IMR-90 (cell line): ENCODE data around the gene STX2.
"Not testable (repeated sequence)": the region's sequence is repeated elsewhere in the genome, so short reads cannot be mapped to it uniquely, and the experiment has no call there.

Experiments used
- BHLHE40 ChIP-seq: fragments of 150-350 bp; IDR thresholded peaks from 2 replicates; pipeline ENCODE4 v1.6.1; 2016; ENCODE audit warnings: mild to moderate bottlenecking, low read depth, low read length
- CEBPB ChIP-seq: IDR thresholded peaks from 2 replicates; pipeline ENCODE4 v1.6.1; 2012; ENCODE audit warnings: low read depth, low read length, improper control_type of control experiment
- FOS ChIP-seq: fragments of 150-350 bp; IDR thresholded peaks from 2 replicates; pipeline ENCODE4 v1.6.1; 2016; ENCODE audit warnings: low read depth, low read length
- MAFK ChIP-seq: IDR thresholded peaks from 2 replicates; pipeline ENCODE4 v1.6.1; 2012; ENCODE audit warnings: low read depth, low read length, improper control_type of control experiment
- MAZ ChIP-seq: IDR thresholded peaks from 2 replicates; pipeline ENCODE4 v1.6.1; 2012; ENCODE audit warnings: low read depth, mild to moderate bottlenecking, low read length, improper control_type of control experiment, moderate library complexity, borderline replicate concordance
- MXI1 ChIP-seq: IDR thresholded peaks from 2 replicates; pipeline ENCODE4 v1.6.1; 2012; ENCODE audit warnings: low read depth, mild to moderate bottlenecking, low read length, moderate library complexity, borderline replicate concordance
- POLR2A ChIP-seq: IDR thresholded peaks from 2 replicates; pipeline ENCODE4 v1.6.1; 2012; ENCODE audit warnings: mild to moderate bottlenecking, low read depth, low read length
- RAD21 ChIP-seq: IDR thresholded peaks from 2 replicates; pipeline ENCODE4 v1.6.1; 2012; ENCODE audit warnings: low read length, improper control_type of control experiment
- SMC3 ChIP-seq: fragments of 150-350 bp; IDR thresholded peaks from 2 replicates; pipeline ENCODE4 v1.6.1; 2016; ENCODE audit warnings: low read depth, mild to moderate bottlenecking, antibody characterized with exemption, low read length, moderate library complexity
- TF ChIP-seq, protein P1 (sequence below): conservative IDR thresholded peaks from 2 replicates; pipeline ENCODE4 v1.5.1; 2012; ENCODE audit warnings: mild to moderate bottlenecking, low read depth, low read length, improper control_type of control experiment
- TF ChIP-seq, protein P2 (sequence below): fragments of 150-350 bp; IDR thresholded peaks from 2 replicates; pipeline ENCODE4 v1.6.1; 2017; ENCODE audit warnings: mild to moderate bottlenecking, antibody characterized with exemption, low read length, low read depth

DNA sequence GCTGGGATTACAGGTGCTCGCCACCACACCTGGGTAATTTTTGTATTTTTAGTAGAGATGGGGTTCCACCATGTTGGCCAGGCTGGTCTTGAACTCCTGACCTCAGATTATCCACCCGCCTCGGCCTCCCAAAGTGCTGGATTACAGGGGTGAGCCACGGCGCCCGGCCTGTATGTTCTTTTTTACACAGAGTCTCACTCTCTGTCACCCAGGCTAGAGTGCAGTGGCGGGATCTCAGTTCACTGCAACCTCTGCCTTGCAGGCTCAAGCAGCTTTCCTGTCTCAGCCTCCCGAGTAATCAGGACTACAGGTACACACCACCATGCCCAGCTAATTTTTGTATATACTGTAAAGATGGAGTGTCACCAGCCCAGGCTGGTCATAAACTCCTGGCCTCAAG is 23.7 kb upstream of the STX2 start:
- TF ChIP-seq, protein P1, sequence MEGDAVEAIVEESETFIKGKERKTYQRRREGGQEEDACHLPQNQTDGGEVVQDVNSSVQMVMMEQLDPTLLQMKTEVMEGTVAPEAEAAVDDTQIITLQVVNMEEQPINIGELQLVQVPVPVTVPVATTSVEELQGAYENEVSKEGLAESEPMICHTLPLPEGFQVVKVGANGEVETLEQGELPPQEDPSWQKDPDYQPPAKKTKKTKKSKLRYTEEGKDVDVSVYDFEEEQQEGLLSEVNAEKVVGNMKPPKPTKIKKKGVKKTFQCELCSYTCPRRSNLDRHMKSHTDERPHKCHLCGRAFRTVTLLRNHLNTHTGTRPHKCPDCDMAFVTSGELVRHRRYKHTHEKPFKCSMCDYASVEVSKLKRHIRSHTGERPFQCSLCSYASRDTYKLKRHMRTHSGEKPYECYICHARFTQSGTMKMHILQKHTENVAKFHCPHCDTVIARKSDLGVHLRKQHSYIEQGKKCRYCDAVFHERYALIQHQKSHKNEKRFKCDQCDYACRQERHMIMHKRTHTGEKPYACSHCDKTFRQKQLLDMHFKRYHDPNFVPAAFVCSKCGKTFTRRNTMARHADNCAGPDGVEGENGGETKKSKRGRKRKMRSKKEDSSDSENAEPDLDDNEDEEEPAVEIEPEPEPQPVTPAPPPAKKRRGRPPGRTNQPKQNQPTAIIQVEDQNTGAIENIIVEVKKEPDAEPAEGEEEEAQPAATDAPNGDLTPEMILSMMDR: not testable (repeated sequence)
- not testable (repeated sequence) for TF ChIP-seq POLR2A, MXI1, SMC3, MAZ, BHLHE40, RAD21, CEBPB, FOS, MAFK
- TF ChIP-seq, protein P2, sequence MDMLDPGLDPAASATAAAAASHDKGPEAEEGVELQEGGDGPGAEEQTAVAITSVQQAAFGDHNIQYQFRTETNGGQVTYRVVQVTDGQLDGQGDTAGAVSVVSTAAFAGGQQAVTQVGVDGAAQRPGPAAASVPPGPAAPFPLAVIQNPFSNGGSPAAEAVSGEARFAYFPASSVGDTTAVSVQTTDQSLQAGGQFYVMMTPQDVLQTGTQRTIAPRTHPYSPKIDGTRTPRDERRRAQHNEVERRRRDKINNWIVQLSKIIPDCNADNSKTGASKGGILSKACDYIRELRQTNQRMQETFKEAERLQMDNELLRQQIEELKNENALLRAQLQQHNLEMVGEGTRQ: not testable (repeated sequence)
